ENCODE measurements around the gene NEB.

Gene NEB

GRCh38 chr2:151729415-151729811 lies 4.9 kb downstream of the NEB start:
- H3K4me2 ChIP-seq: no peak overlapping the region
- no peaks in the 10 kb centered on the region for H3K4me1 ChIP-seq
- no peak overlapping the region for H3K27ac ChIP-seq
- no peak overlapping the region for H3K9ac ChIP-seq
- H3K27me3 ChIP-seq: no peaks in the 10 kb centered on the region
- H3K36me3 ChIP-seq: no peaks in the 10 kb centered on the region
- H3K4me3 ChIP-seq: no peak overlapping the region
- no peaks in the 10 kb centered on the region for H3K9me3 ChIP-seq
- H4K20me1 ChIP-seq: no peaks in the 10 kb centered on the region
- no peak for TF ChIP-seq Cebpa-rat (IDR thresholded peaks at IDR 0.05)

DNA sequence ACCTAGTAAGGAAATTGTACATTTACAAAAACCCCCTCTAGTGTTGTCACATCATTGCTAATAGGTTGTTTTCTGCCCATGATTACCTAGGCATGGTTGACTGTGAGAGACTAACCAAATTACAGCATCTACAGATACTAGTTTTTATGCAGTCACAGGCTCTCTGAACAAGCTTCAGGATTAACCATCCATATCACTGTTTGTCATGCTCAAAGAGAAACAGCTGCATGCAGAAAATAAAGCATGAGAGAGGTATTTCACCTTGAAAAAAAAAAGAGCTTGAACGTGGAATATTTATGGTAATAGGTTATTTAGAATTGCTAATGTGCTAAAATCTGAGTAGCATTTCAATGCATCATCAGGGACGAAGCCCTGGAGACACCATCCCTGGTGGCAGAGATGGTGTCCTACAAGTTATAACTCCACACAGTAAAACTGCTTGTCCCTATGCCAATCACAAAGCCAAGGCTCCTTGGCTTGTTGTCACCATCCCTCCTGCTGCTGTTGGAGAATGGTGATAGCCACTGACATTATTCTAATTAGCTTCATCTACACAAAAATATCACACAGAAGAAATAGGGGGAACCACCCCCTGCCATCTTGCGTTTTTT lies 5.4 kb downstream of the NEB start:
- Histone ChIP-seq H3K4me2 (no peak overlapping the region), H3K9ac (no peak overlapping the region), H4K20me1 (no peaks in the 10 kb centered on the region), H3K27me3 (no peaks in the 10 kb centered on the region), H3K27ac (no peak overlapping the region), H3K36me3 (no peaks in the 10 kb centered on the region), H3K4me3 (no peak overlapping the region), H3K4me1 (no peaks in the 10 kb centered on the region), H3K9me3 (no peaks in the 10 kb centered on the region)
- TF ChIP-seq Cebpa-rat (IDR thresholded peaks at IDR 0.05): no peak

DNA sequence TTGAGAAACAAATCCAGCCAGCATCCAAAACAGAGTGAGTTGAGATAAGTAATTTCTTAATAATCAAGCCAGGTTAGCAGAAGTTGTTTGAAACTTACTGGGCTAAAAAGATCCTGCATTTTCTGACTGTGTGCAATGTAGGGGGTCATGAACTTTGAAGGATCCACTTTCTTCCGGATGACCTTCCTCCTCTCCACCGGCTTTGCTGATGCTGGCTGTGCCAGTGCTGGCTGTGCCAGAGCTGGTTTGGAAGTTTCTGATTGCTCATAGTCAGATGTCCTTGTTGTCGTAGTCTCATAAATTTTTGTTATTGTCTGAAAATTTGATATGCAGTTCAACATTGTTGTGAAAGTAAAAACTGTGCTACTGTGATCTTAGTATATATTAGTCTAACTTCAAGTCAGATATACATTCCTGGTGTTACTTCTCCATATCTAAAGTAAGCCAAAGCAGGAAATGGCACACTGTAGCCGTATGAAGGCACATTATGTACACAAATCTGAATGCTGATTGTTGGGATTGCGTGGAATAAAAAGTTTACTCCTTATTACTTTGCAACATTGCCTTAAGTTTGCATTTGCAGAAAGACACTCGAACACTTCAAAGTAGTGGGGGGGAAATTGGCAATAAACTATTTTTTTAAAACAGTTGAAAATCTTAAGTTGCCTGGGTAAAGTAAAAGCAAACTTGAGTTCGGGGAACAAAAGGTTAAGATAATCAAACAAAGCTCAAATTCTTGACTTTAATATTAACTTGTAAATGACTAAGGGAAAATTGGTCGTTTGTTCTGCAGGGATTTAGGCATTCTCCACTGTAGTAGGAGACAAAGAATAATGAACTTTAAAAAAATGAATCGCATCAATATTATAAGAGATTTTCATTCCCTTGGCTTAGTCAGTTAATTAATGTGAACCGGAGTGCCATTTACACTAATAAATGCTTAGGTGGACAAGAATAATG lies 6.4 kb downstream of the NEB start:
- no peaks in the 10 kb centered on the region for H3K36me3 ChIP-seq
- no peaks in the 10 kb centered on the region for H3K27me3 ChIP-seq
- H3K4me3 ChIP-seq: no peak overlapping the region
- H4K20me1 ChIP-seq: no peaks in the 10 kb centered on the region
- no peak overlapping the region for H3K4me2 ChIP-seq
- H3K9ac ChIP-seq: no peak overlapping the region
- no peaks in the 10 kb centered on the region for H3K4me1 ChIP-seq
- H3K27ac ChIP-seq: no peak overlapping the region
- no peaks in the 10 kb centered on the region for H3K9me3 ChIP-seq
- TF ChIP-seq Cebpa-rat (IDR thresholded peaks at IDR 0.05): no peak

DNA sequence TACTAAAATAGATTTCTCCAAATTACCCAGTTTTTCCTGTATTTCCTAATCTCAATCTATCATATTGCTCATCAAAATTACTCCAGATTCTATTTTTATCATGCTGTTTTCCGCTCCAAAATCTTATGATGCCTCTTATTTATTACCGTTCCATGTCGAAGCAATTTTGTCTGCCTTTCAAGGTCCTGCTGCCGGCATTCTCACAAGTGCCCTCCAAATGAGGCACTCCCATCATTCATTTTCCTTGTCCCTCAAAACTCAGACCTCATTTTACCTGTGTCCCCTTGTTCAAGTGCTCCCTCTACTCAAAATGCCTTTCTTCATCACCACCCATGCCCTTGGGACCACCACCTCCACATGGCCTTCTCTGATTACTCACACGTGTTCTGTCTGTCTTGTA lies 13.1 kb downstream of the NEB start:
- H3K27ac ChIP-seq: no peak overlapping the region
- TF ChIP-seq Cebpa-rat (IDR thresholded peaks at IDR 0.05): no peak
- H3K27me3 ChIP-seq: no peaks in the 10 kb centered on the region
- no peak overlapping the region for H3K4me3 ChIP-seq
- H3K4me1 ChIP-seq: no peaks in the 10 kb centered on the region
- H3K9me3 ChIP-seq: no peaks in the 10 kb centered on the region
- H3K36me3 ChIP-seq: no peaks in the 10 kb centered on the region
- H3K4me2 ChIP-seq: no peak overlapping the region
- no peaks in the 10 kb centered on the region for H4K20me1 ChIP-seq
- H3K9ac ChIP-seq: no peak overlapping the region

GRCh38 chr2:151720521-151720920 lies 13.8 kb downstream of the NEB start:
- H3K9ac ChIP-seq: no peak overlapping the region
- H4K20me1 ChIP-seq: no peaks in the 10 kb centered on the region
- no peaks in the 10 kb centered on the region for H3K4me1 ChIP-seq
- no peaks in the 10 kb centered on the region for H3K36me3 ChIP-seq
- H3K27ac ChIP-seq: no peak overlapping the region
- H3K4me2 ChIP-seq: no peak overlapping the region
- no peaks in the 10 kb centered on the region for H3K9me3 ChIP-seq
- no peaks in the 10 kb centered on the region for H3K27me3 ChIP-seq
- H3K4me3 ChIP-seq: no peak overlapping the region
- no peak for TF ChIP-seq Cebpa-rat (IDR thresholded peaks at IDR 0.05)

- no peaks in the 10 kb centered on the region for H3K9me3 ChIP-seq
- no peak overlapping the region for H3K4me2 ChIP-seq
- H3K9ac ChIP-seq: no peak overlapping the region
- H3K4me3 ChIP-seq: no peak overlapping the region
- no peak for TF ChIP-seq Cebpa-rat (IDR thresholded peaks at IDR 0.05)
- H4K20me1 ChIP-seq: no peaks in the 10 kb centered on the region
- H3K27me3 ChIP-seq: no peaks in the 10 kb centered on the region
- H3K36me3 ChIP-seq: no peaks in the 10 kb centered on the region
- H3K27ac ChIP-seq: no peak overlapping the region
- no peaks in the 10 kb centered on the region for H3K4me1 ChIP-seq
Measured at GRCh38 chr2:151718796-151719195, 15.5 kb downstream of the NEB start.

DNA sequence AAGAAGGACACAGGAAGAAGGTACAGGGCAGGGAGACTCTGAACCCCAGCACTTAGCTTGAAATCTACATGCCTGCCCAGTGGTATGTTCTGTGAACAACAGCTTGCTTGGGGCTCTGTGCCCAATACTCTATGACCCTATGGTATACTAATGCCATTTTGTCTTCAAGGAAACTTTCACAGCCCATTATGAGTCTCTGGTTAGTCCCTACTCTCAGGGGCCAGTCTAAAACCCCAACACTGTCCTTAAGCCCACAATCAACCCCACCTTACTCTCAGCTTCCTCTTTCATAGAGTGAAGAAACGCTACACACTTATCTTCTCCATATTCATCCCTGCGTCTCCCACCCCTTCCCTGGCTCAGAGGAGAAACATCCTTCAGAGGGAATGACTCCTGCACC lies 16.0 kb downstream of the NEB start:
- Histone ChIP-seq H3K4me2 (no peak overlapping the region), H3K27me3 (no peaks in the 10 kb centered on the region), H3K36me3 (no peaks in the 10 kb centered on the region), H3K9me3 (no peaks in the 10 kb centered on the region), H3K27ac (no peak overlapping the region), H3K9ac (no peak overlapping the region), H4K20me1 (no peaks in the 10 kb centered on the region), H3K4me3 (no peak overlapping the region), H3K4me1 (no peaks in the 10 kb centered on the region)
- no peak for TF ChIP-seq Cebpa-rat (IDR thresholded peaks at IDR 0.05)

DNA sequence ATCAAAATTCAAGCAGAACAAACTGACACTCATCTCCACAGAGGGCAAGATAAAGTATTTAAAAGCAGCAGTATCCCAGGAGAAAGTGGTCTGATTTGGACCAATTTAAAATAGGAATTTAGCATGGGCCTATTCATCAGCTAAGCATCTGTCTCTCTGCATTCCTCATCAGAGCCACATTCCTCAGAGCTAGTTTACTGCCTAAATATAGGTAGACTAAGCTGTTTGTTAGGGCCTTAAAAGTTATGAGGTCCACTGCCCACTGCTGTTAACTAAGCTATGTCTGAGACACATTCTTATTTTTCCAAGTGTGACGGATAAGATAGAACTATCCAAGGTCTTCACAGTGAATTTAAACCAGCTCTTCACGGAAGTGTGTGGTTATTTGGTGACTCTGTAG lies 17.6 kb downstream of the NEB start:
- no peaks in the 10 kb centered on the region for H3K36me3 ChIP-seq
- no peaks in the 10 kb centered on the region for H3K4me1 ChIP-seq
- H3K9ac ChIP-seq: no peak overlapping the region
- no peak for TF ChIP-seq Cebpa-rat (IDR thresholded peaks at IDR 0.05)
- H3K4me2 ChIP-seq: no peak overlapping the region
- H3K27me3 ChIP-seq: no peaks in the 10 kb centered on the region
- no peaks in the 10 kb centered on the region for H4K20me1 ChIP-seq
- no peak overlapping the region for H3K4me3 ChIP-seq
- H3K9me3 ChIP-seq: no peaks in the 10 kb centered on the region
- H3K27ac ChIP-seq: no peak overlapping the region

- H3K9me3 ChIP-seq: no peaks in the 10 kb centered on the region
- no peaks in the 10 kb centered on the region for H3K27me3 ChIP-seq
- H3K36me3 ChIP-seq: no peaks in the 10 kb centered on the region
- no peaks in the 10 kb centered on the region for H3K4me1 ChIP-seq
- H3K4me3 ChIP-seq: no peak overlapping the region
- H3K4me2 ChIP-seq: no peak overlapping the region
- H3K27ac ChIP-seq: no peak overlapping the region
- H3K9ac ChIP-seq: no peak overlapping the region
- H4K20me1 ChIP-seq: no peaks in the 10 kb centered on the region
- no peak for TF ChIP-seq Cebpa-rat (IDR thresholded peaks at IDR 0.05)
Measured at GRCh38 chr2:151713291-151713903, 20.9 kb downstream of the NEB start.

- Histone ChIP-seq H3K4me2 (no peak overlapping the region), H3K36me3 (no peaks in the 10 kb centered on the region), H3K4me3 (no peak overlapping the region), H3K9me3 (no peaks in the 10 kb centered on the region), H3K27ac (no peak overlapping the region), H3K4me1 (no peaks in the 10 kb centered on the region), H3K27me3 (no peaks in the 10 kb centered on the region), H3K9ac (no peak overlapping the region), H4K20me1 (no peaks in the 10 kb centered on the region)
- no peak for TF ChIP-seq Cebpa-rat (IDR thresholded peaks at IDR 0.05)
Measured at GRCh38 chr2:151711025-151711424, 23.3 kb downstream of the NEB start.
